Central memory CD8-positive, alpha-beta T cell (primary cell): ENCODE results near the gene ELF1.
"Not testable (repeated sequence)": the region's sequence is repeated elsewhere in the genome, so short reads cannot be mapped to it uniquely, and the experiment has no call there.

Experiments
- ATAC-seq: fragments of 150-1000 bp; cut with Tn5 transposase; replicated peaks from 2 replicates; pipeline ENCODE4 v1.10.0; 2022; ENCODE audit warnings: mild to moderate bottlenecking, moderate FRiP score, moderate number of reproducible peaks; ENCODE audit not compliant: poor library complexity, severe bottlenecking; ENCODE audit errors: extremely low read depth
- DNase-seq, 2 donors: peaks; one replicate each; pipeline ENCODE4 v3.0.0; 2021; ENCODE audit warnings: low spot score in 2 of 2
- H3K27ac Mint-ChIP-seq: one replicate; pipeline ENCODE4 v1.8.0; 2022; ENCODE audit warnings: low read depth, mild to moderate bottlenecking, moderate library complexity, mixed read lengths
- H3K27me3 Mint-ChIP-seq: one replicate; pipeline ENCODE4 v1.8.0; 2022; ENCODE audit warnings: mixed read lengths
- H3K36me3 Mint-ChIP-seq: one replicate; pipeline ENCODE4 v1.8.0; 2022; ENCODE audit warnings: mild to moderate bottlenecking, moderate library complexity, mixed read lengths; ENCODE audit not compliant: insufficient read depth
- H3K4me1 Mint-ChIP-seq: one replicate; pipeline ENCODE4 v1.8.0; 2022; ENCODE audit warnings: mixed read lengths
- H3K4me3 Mint-ChIP-seq: one replicate; pipeline ENCODE4 v1.8.0; 2022; ENCODE audit warnings: mild to moderate bottlenecking, moderate library complexity, mixed read lengths
- H3K9me3 Mint-ChIP-seq: one replicate; pipeline ENCODE4 v1.8.0; 2022; ENCODE audit warnings: mixed read lengths

The ELF1 gene

GRCh38 chr13:40908546-40908945 is 110.6 kb downstream of the ELF1 start:
- Mint-ChIP-seq H3K9me3 (no peaks in the 10 kb centered on the region), H3K27me3 (no peaks in the 10 kb centered on the region), H3K4me3 (no peak overlapping the region), H3K4me1 (peaks cover 13% of the 10 kb centered on the region), H3K27ac (no peak overlapping the region), H3K36me3 (no peaks in the 10 kb centered on the region)
- ATAC-seq (no peak), DNase-seq (no peak)

- not testable (repeated sequence) for ATAC-seq, H3K36me3 Mint-ChIP-seq, H3K9me3 Mint-ChIP-seq, DNase-seq, H3K4me1 Mint-ChIP-seq, H3K27me3 Mint-ChIP-seq, H3K27ac Mint-ChIP-seq, H3K4me3 Mint-ChIP-seq
These were observed 118.1 kb downstream of the ELF1 start for GRCh38 chr13:40901032-40901431.

- H3K27me3 Mint-ChIP-seq, ATAC-seq, H3K4me3 Mint-ChIP-seq, H3K27ac Mint-ChIP-seq, H3K9me3 Mint-ChIP-seq, H3K4me1 Mint-ChIP-seq, DNase-seq, H3K36me3 Mint-ChIP-seq: not testable (repeated sequence)
These were observed 118.5 kb downstream of the ELF1 start for GRCh38 chr13:40900568-40900967.

- Mint-ChIP-seq H3K36me3 (no peaks in the 10 kb centered on the region), H3K4me1 (peaks cover 4% of the 10 kb centered on the region), H3K9me3 (no peaks in the 10 kb centered on the region), H3K27me3 (no peaks in the 10 kb centered on the region), H3K27ac (no peak overlapping the region), H3K4me3 (no peak overlapping the region)
- ATAC-seq (no peak), DNase-seq (no peak)
These were observed 122.1 kb downstream of the ELF1 start for GRCh38 chr13:40897053-40897452.

- no peaks in the 10 kb centered on the region for H3K9me3 Mint-ChIP-seq
- no peaks in the 10 kb centered on the region for H3K27me3 Mint-ChIP-seq
- no peak for ATAC-seq
- no peak overlapping the region for H3K4me3 Mint-ChIP-seq
- H3K4me1 Mint-ChIP-seq: peaks cover 4% of the 10 kb centered on the region
- no peak overlapping the region for H3K27ac Mint-ChIP-seq
- DNase-seq: no peak
- H3K36me3 Mint-ChIP-seq: no peaks in the 10 kb centered on the region
These were observed 123.6 kb downstream of the ELF1 start for GRCh38 chr13:40895227-40896184.

GRCh38 chr13:40893573-40893972 is 125.5 kb downstream of the ELF1 start:
- not testable (repeated sequence) for ATAC-seq, H3K4me3 Mint-ChIP-seq, H3K27me3 Mint-ChIP-seq, H3K9me3 Mint-ChIP-seq, DNase-seq, H3K36me3 Mint-ChIP-seq, H3K27ac Mint-ChIP-seq
- H3K4me1 Mint-ChIP-seq: peaks cover 17% of the 10 kb centered on the region

- Mint-ChIP-seq H3K36me3 (peaks cover 3% of the 10 kb centered on the region), H3K4me3 (no peak overlapping the region), H3K9me3 (peaks cover 4% of the 10 kb centered on the region), H3K4me1 (peaks cover 46% of the 10 kb centered on the region), H3K27ac (no peak overlapping the region), H3K27me3 (no peaks in the 10 kb centered on the region)
- DNase-seq: no peak
- no peak for ATAC-seq
These were observed 133.1 kb downstream of the ELF1 start for GRCh38 chr13:40886017-40886416.

- ATAC-seq, DNase-seq, H3K36me3 Mint-ChIP-seq, H3K27ac Mint-ChIP-seq, H3K4me3 Mint-ChIP-seq, H3K9me3 Mint-ChIP-seq, H3K27me3 Mint-ChIP-seq: not testable (repeated sequence)
- peaks cover 36% of the 10 kb centered on the region for H3K4me1 Mint-ChIP-seq
These were observed 134.9 kb downstream of the ELF1 start for GRCh38 chr13:40884175-40884574.
